Limb (tissue), 2 donors: ENCODE results near the gene FLT3LG.
"Not testable (repeated sequence)": the region's sequence is repeated elsewhere in the genome, so short reads cannot be mapped to it uniquely, and the experiment has no call there.

Experiments used
- DNase-seq, 2 donors: peaks; one replicate each; pipeline ENCODE4 v3.0.0-alpha.2; 2016; ENCODE audit errors: extremely low spot score in 2 of 2

FLT3LG gene

GRCh38 chr19:49440439-49441209, 33.4 kb upstream of the FLT3LG start:
- no peak for DNase-seq

GRCh38 chr19:49441210-49441959, 32.6 kb upstream of the FLT3LG start, which contains the start of gene SLC17A7:
SLC17A7 (minus strand) TSS chr19:49441527; CDS start chr19:49441379, 148 bp downstream.
- DNase-seq, result peak in 1 of 2 donors; percentile 64

GRCh38 chr19:49441960-49442350, 32.1 kb upstream of the FLT3LG start:
- DNase-seq, result no peak

GRCh38 chr19:49442354-49442753, 31.7 kb upstream of the FLT3LG start:
- DNase-seq, result no peak

DNA sequence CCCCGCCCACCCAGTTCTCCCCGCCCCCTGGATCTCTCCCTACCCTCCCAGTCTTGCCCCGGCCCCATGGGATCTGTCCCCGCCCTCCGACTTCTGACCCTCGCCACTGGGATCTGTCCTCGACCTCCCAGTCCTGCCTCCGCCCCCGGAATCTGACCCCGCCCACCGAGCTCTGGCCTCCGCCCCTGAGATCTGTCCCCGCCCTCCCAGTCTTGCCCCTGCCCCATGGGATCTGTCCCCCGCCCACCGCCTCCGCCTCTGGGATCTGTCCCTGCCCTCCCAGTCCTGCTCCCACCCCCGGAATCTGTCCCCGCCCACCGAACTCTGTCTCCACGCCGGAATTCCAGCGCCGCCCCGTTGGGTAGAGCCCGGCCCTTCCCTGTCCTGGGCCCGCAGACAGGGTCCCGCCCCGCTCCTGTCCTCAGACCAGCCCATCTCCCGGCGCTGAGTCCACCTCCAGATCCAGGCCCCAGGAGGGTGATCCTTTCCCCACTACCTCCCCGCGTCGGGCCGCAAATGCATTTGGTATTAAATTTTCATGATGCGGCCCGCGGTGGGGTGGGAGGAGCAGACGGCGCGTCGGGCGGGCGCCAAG, 31.1 kb upstream of the FLT3LG start:
- DNase-seq, result peak; percentile 78 to 90

DNA sequence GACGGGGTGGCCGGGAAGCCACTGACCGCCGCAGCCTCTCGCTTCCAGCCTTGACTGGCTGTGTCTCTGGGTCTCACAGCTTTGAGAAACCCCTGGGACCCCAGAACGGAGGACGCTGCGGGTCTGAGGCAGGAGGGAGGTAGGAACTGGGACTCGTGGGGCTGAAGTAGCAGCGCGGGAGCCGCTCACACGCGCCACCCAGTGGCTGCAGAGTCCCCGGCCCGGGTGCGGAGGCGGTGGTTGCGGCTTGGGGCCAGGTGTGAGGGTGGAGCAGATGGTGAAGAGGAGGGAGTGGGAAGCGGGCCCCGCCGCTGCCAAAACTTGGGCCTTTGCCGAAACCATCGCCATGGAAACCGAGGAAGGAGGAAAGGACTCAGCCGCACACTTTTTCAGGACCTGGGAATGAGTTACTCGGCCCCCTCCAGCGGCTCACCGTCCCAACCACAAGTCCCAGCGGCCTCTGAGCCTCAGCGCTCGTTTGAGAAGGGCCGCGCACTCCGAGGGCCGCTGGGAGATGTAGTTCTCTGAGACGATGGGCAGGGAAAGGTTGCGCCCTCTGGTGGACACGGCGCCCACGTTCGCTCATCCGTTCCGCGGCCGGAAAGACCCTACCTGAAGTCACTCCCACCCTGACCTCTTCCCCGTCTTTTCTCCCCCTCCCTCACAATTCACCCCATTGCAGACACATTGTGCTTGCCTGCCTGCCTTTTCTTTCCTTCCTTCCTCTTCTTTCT, 30.5 kb upstream of the FLT3LG start:
- peak; percentile 97 to 98 for DNase-seq

DNA sequence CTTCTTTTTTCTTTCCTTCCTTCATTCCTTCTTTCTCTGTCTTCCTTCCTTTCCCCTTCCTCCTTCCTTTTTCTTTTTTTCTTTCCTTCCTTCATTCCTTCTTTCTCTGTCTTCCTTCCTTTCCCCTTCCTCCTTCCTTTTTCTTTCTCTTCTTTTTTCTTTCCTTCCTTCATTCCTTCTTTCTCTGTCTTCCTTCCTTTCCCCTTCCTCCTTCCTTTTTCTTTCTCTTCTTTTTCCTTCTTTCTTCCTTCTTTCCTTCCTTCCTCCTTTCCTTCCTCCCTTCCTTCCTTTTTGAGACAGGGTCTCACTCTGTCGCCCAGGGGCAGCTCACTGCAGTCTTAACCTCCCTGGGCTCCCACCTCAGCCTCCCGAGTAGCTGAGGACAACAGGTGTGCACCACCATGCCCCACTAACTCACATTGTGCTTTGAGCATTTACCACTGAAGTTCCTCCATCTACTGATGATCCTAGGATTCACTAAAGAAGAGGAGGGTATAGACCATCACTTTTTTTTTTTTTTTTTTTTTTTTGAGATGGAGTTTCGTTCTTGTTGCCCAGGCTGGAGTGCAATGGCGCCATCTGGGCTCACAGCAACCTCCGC, 29.8 kb upstream of the FLT3LG start:
- DNase-seq, result not testable (repeated sequence)

DNA sequence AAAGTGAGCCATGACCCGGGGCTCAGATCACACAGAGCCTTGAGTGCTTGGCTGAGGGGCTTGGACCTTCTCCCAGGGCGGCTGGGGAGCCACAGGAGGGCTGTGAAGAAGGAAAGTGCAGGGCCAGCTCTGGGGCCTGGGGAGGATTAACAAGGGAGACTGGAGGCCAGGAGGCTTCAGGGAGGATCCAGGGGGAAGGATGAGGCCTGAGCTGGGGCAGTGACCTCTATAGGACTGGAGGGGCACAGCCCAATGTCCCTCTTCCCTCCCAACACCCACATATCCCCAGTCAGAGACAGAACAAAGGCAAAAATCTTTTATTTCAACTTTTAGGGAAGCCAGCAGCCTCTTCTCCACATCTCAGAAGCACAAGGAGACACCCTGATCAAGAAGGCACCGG, 28.0 kb upstream of the FLT3LG start:
- DNase-seq, result no peak

DNA sequence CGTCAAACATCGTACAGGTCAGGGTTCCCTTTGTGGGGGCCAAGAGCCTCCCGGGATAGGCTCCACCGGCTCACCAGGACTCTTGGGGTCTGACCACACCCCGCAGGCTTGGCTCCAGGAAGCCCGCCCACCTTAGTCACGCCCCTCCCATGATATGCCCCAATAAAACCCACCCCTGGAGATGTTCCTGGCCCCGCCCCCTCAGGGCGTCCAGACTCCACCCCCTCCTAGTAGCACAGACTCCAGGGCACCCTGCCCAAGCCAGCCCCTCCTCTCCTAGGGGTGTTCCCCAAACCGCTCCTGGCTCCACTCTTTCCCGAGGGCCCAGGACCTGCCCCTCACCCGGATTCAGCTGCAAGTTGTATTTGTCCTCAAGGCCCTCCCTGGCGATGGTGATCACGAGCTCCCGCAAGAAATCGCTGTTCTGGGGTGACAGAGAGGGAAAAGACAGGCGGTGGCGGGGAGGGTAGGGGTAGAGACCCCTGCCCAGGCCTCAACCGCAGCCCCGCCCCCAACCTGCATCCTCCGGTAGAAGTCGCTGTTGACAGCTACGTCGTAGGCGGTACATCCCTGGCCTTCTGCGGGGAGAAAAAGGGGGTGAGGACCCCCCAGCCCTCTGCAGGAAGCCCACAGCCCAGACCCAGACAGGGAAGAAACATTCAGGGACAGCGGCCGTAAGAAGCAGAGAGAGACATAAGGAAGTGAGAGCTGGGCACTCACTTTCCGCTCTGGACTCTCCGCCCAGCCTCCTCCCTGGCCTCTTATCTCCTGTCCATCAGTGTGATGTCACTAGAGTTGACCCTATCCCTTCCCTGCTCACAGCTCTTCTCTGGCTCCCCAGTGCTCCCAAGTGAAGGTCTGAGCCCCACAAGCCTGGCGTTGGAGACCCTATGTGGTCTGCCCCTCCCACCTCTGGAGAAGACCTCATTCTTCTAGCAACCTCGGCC, 26.3 kb upstream of the FLT3LG start:
- DNase-seq, result no peak

DNA sequence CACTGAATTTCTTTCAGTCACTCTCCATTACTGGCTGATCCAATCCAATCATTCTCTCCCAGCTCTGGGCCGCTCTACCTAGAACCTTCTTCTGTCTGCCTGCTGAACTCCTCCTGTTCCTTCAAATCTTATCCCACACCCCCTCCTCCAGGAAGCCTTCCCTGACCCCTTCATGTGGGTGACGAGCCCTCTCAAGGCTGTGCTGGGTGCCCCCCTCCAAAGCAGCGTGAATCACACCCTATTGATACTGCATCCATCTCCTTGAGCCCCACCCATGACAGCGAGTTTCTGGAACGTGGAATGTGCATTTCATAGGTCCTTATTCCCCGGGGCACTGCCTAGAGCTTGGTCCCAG, 25.6 kb upstream of the FLT3LG start:
- no peak for DNase-seq

- DNase-seq, result no peak
These were observed 23.6 kb upstream of the FLT3LG start for GRCh38 chr19:49450405-49450804.

- DNase-seq, result peak; percentile 95 to 99
These were observed 22.4 kb upstream of the FLT3LG start, which contains the start of gene PIH1D1 for GRCh38 chr19:49451430-49452181. PIH1D1 (minus strand) TSS chr19:49451814; CDS start chr19:49451574, 240 bp downstream.

DNA sequence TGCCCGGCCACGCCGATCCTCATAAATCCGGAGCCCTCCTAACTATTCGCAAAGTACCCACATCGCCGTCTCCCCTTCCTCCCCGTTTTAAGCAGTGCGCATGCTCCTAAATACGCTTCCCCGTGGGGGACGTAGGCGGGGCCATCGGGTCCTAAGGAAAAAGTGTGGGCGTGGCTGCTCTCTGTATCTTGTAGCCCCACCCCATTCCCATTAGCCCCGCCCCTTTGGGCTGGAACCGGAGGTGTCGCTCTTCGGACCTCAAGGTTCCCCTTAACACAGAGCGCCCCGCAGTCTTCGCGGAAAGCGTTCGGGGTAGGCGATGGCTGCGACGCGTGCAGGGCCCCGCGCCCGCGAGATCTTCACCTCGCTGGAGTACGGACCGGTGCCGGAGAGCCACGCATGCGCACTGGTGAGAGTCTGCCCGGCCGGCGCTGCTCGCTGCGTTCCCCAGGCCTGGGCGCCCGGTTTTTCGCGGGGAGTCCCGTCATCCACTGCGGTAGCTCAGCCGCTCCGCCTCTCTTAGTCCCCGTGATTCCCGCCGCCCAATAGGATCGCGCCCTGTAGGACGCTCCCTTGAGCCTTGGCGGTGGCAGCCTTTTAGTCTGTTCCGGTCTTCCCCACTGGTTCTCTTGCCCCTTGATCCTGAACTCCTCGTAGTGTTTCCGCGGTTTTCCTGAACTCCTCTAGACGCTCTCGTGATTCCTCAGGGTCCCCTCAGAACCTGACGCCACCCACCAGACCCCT, 20.8 kb upstream of the FLT3LG start, which contains the start of gene ALDH16A1:
TSS of gene ALDH16A1 (plus strand) at position 213 of the 744 bp plus-strand sequence. CDS start at position 320, 107 bp downstream.
- peak; percentile 98 to 99 for DNase-seq

- no peak for DNase-seq
These were observed 20.2 kb upstream of the FLT3LG start for GRCh38 chr19:49453757-49454240.

- DNase-seq, result no peak
These were observed 18.2 kb upstream of the FLT3LG start for GRCh38 chr19:49455773-49456172.

- DNase-seq, result no peak
These were observed 17.7 kb upstream of the FLT3LG start for GRCh38 chr19:49456326-49456725.

GRCh38 chr19:49458567-49458903, 15.5 kb upstream of the FLT3LG start:
- DNase-seq, result no peak

DNA sequence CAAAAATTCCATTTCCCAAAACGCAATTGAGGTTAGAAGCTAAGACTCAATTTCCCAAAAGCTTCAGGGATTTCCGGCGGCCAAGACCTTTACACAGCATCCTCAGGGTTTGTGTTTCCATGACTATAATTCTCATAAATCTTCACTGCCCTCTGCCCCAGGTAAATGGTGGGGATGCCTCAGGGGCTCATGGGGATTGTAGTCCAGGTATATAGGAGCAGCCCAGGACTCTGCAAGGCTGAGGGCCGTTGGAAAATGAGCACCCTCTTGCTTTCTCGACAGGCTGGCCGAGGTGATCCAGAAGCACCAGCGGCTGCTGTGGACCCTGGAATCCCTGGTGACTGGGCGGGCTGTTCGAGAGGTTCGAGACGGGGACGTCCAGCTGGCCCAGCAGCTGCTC, 14.6 kb upstream of the FLT3LG start:
- DNase-seq, result no peak
